Upper lobe of right lung (tissue), 1 donor: ENCODE data around the gene FOLH1. TPM values are rescaled to one million over a fixed set of nuclear protein-coding genes. Genes with fewer than 3 reads are reported as not detected.

ENCODE experiments used
- total RNA-seq: library from RNA; stranded (reverse); fragmentation: NEBNext Ultra II Directional; extraction: Animal tissue kit (Norgen Biotek cat#: 25700); gene quantifications from one replicate; pipeline ENCODE4 v1.2.1, GENCODE V29; 2021
- donor health status: DM: no; HTN: yes; CAD: no; lungs with severe emphysema.

FOLH1 gene
- total RNA-seq, 1 donor from 2014 or later = 5.1 TPM

Other genes starting within 250 kb of the FOLH1 start
- gene TRIM51G, start 224.7 kb downstream of the FOLH1 start, total RNA-seq = not detected
- gene TRIM49B, start 179.8 kb downstream of the FOLH1 start, total RNA-seq = not detected
- gene TRIM64C, start 149.5 kb downstream of the FOLH1 start, total RNA-seq = not detected